Activated CD8-positive, alpha-beta memory T cell treated with anti-CD3 and anti-CD28 coated beads for 36 hours (primary cell): Measurements from ENCODE around the gene ITPR1. TPM values are rescaled to one million over a fixed set of nuclear protein-coding genes. Genes with fewer than 3 reads are reported as not detected.
"Not testable (repeated sequence)": the region's sequence is repeated elsewhere in the genome, so short reads cannot be mapped to it uniquely, and the experiment has no call there.

Experiments
- CTCF ChIA-PET: fragments of 350-600 bp; sonication (Branson Sonifier 250); formaldehyde crosslinking; loops from one replicate; lab custom pipeline; 2021; ENCODE audit warnings: antibody characterized with exemption; lab: Charles Lee
- POLR2A ChIA-PET: fragments of 350-600 bp; sonication (Branson Sonifier 250); formaldehyde crosslinking; loops from one replicate; lab custom pipeline; 2021; ENCODE audit warnings: antibody characterized with exemption; lab: Charles Lee
- total RNA-seq, 2 experiments: library from RNA; stranded (reverse); gene quantifications; one replicate each; pipeline ENCODE4 v1.2.3, GENCODE V29; 2021

ITPR1 gene
- 10 to 100 TPM; 83.2 to 85.1 TPM for total RNA-seq

DNA sequence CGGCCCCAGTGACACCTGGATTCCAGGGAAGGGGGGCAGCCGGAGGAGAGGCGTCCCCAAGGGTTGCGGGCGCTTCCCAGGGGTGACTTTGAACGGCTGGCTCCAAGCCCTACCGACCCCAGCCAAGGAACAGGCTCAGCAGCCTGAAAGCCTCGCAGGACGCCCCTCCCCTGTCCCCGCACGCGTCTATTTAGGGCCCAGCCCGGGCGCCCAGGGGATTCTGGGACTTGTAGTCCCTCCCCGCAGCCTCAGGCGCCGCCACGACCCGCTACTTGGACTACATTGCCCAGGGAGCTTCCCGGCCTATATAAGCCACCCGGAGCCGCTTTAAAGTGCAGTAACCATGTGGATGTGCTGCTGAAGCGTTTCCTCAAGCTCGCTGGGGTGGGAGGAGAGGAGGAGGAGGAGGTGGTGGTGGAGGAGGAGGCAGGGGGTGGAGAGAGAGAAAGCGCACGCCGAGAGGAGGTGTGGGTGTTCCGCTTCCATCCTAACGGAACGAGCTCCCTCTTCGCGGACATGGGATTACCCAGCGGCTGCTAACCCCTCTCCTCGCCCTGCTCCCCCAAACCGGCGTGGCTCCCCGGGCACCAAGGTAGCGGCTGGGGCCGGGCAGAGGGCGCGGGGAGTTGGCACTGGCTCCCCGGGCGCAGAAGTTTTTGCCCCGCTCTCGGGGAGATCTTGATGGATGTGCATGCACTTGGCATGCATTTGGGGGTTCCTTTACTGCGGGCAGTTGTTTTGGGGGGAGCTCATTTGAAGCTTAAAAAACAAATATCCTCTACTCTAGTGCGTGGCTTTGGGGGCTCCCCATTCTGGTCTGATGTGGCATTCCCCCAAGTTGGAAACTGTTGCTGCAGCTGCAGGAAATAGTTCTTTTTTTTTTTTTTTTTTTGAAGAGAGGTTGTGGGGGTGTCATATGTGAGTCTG, at the start of gene ITPR1:
Gene ITPR1 (plus strand): TSS at position 335 of the 927 bp plus-strand sequence. CDS start 23,144 bp downstream, outside the sequence.
- POLR2A ChIA-PET = interaction anchor here (0.5 to 3.2 kb wide), 25 partner anchors 11 to 1392 kb away, joined by 3 to 41 read pairs (median 4); partner anchors contain the start of gene SUMF1
- CTCF ChIA-PET = interaction anchor here (0.6 to 2.5 kb wide), 15 partner anchors 11 to 695 kb away, joined by 3 to 10 read pairs (median 4); no protein-coding TSS in a partner anchor

DNA sequence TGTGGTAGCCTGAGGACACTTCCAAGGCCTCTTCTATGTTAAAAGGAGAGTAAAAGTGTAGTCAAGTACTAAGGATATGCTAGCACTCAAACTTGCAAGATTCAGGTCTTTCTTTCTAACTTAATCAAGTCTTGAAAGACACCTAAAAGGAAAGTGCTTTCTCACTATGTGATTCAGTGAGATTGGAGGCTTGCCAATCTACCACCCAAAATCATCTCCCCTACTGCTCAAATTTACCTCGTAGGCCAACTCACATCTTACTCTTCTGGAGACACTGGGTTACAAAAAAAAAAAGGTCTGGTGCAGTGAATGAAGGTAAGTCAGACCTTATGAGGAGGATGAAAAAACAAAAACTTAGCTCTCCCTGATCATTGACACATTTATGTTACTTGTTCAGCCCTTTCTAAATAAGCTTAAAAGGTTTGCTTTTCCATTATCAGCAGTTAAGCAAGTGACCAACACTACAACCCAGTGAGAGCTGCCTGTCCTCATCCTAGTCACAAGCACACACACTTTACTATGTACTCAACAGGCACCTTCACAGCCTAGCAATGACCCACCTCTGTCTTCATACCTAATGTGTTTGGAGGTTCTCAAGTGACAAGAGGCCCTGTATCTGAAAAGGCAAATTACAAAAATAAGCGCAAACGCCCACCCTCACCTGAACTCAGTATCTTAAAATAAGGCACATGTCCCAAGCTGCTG, 45.7 kb upstream of the ITPR1 start:
- CTCF ChIA-PET = interaction anchor here (0.7 to 1.2 kb wide), 3 partner anchors 86 to 627 kb away, joined by 3 read pairs; no protein-coding TSS in a partner anchor
- POLR2A ChIA-PET = no interaction called here

- CTCF ChIA-PET = interaction anchor here (0.7 to 1.2 kb wide), 2 partner anchors 186 to 627 kb away, joined by 3 read pairs; no protein-coding TSS in a partner anchor
- POLR2A ChIA-PET = no interaction called here
Measured at GRCh38 chr3:4448187-4448586, 45.0 kb upstream of the ITPR1 start.

- CTCF ChIA-PET = no interaction called here
- POLR2A ChIA-PET = no interaction called here
Measured at GRCh38 chr3:4449043-4449805, 43.9 kb upstream of the ITPR1 start.

- ChIA-PET POLR2A (no interaction called here), CTCF (no interaction called here)
Measured at GRCh38 chr3:4454142-4454541, 39.0 kb upstream of the ITPR1 start.

DNA sequence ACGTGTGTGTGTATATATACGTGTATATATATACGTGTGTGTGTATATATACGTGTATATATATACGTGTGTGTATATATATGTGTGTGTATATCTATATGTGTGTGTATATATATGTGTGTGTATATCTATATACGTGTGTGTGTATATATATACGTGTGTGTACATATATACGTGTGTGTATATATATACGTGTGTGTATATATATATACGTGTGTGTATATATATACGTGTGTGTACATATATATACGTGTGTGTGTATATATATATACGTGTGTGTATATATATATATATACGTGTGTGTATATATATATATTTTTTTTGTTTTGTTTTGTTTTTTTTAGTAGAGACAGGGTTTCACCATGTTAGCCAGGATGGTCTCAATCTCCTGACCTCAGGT, 36.4 kb upstream of the ITPR1 start:
- POLR2A ChIA-PET, CTCF ChIA-PET: not testable (repeated sequence)

DNA sequence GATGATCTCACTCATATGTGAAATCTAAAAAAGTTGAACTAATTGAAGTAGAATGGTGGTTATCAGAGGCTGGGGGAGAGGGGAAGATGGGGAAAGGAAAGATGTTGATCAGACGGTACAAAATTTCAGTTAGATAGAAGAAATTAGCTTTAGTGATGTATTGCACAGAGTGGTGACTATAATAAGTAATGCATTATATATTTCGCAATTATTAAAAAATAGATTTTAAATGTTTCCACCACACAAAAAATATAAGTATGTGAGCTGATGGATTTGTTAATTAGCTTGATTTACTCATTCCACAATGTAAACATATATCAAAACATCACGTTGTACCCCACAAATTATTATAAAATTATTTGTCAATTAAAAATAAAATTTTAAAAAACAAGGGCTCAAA, 34.2 kb upstream of the ITPR1 start:
- ChIA-PET CTCF (no interaction called here), POLR2A (no interaction called here)

DNA sequence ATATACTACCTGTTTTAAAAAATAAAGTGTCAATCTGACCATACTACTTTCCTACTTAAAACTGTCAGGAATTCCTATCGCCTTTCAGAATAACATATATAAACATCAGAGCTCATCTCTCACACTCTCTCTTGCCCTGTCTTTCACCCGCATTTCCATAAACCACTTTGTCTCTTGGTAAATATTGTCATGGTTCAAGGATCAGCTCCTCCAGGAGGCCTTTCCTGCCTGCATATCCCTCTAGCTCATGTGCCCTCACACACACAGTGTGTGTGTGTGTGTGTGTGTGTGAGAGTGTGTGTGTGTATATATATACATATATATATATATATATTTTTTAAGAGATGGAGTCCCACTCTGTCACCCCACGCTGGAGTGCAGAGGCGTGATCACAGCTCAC, 32.8 kb upstream of the ITPR1 start:
- ChIA-PET POLR2A (no interaction called here), CTCF (no interaction called here)

DNA sequence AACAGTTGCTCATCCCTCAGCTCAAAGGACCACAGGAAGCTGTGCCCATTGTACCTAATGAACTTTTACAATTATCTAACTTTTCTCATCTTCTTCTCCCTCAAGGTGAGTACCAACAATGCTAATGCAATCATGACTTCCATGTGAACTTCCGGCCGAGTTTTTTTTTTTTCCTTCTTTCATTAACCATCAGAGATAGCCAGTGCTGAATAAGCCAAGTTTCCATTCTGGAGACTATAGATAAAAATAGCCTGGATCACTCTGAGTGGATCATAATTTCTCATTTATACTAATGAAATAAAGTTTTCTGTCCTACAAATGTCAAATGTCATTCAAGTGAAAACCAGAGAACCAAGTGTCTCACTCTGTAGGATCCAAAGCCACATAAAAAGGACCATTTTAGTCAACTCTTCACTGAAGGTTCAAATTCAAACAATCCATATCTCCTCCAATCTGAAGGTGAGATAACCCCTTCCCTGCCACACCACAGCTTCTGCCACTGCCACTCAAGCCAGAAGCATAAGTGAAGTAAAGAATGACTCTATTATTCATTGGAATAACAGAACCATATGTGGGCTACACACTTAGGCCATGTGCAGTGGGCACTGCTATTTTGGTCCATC, 31.6 kb upstream of the ITPR1 start:
- POLR2A ChIA-PET = no interaction called here
- CTCF ChIA-PET = no interaction called here

DNA sequence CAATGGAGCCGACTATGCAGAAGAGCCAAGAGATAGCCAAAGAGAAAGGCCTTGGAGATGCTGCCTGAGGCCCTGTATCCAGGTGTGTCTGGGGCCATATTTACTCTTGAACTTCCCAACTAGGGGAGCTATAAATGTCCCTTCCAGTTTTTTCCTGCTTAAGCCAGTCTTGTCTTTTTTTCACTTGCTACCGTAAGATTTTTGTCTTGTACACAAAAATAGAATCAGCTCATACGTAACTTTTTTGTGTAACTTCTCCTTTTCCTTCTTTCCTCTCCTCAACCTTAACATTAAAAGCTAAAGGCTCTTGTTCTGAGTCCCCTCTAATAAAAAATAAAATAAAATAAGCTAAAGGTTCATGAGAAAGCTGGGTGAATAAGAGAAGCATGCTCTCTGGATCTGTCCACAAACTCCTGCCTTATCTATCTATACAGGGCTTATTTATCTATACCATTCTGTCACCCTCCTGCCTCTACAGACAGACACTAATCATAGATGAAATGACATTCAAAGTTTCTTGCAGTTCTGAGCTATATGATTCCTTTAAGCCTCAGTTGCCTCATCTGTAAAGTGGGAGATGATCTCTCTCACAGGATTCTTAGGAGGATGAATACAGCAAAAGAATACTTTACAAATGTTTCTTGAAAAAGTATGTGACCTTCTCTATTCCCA, 30.6 kb upstream of the ITPR1 start:
- CTCF ChIA-PET = no interaction called here
- POLR2A ChIA-PET = no interaction called here

DNA sequence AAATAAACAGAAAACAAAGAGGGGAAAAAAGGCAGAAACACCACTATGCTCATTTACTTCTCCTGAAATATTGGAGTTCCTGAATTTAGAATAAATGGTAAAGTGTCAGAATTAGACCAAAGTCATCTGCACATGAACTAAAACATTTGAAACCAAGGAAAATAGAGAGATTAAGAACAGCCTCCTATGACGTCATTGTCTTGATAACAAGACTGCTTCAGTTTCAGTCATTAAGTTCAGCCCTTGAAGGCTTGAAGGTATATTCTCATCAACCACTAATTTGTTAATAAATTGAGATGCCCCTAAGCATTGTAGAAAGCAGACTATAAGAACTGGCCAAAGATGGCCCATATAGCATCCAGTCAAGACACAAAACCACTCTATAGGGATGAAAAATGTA, 28.6 kb upstream of the ITPR1 start:
- ChIA-PET POLR2A (no interaction called here), CTCF (interaction anchor here (0.7 kb wide), 1 partner anchor 1653 kb away, joined by 3 read pairs; no protein-coding TSS in a partner anchor)

DNA sequence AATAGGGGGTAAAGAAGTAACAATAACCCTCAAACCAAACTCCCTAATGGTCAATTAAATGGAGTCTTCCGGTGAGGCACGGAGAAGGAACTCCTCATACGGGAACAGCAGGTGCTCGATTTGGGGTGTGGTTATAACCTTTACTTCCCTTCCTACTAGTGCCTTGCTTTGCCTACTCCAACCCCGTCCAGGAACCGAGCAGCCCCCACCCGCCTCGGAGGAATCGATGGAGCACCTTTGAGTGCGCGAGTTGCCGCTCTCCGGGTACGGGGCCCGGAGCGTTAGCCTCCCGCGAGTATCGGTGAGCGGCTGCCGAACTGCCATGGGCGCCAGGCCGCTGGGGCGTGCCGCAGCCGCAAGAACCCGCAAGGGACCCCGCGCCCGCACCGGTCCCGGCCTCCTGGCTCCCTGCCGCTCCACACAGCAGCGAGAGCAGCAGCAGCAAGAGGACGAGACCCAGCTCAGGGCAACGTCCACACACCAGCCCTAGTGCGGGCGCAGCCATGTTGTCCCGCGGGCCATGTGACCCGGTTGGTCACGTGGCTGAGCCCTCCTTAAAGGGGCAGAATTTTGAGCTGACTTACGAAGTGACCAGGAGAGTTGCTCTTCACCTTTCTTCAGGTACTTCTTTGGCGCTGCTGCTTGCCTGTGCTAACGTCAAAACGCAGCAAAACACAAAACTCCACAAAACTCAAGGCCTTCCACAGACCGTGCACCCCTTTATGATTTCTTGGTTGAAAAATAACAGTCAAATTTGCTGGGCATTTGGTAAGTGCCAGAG, 26.2 kb upstream of the ITPR1 start, which contains the start of gene SUMF1:
Gene SUMF1 (minus strand): TSS at position 529 of the 781 bp plus-strand sequence. CDS start 24 bp downstream, at position 505.
- ChIA-PET POLR2A (interaction anchor here (0.6 to 1.1 kb wide), 4 partner anchors 26 to 116 kb away, joined by 4 to 14 read pairs (median 4); partner anchors contain the start of gene ITPR1), CTCF (interaction anchor here (0.6 kb wide), 1 partner anchor 9 kb away, joined by 3 read pairs; no protein-coding TSS in a partner anchor)

DNA sequence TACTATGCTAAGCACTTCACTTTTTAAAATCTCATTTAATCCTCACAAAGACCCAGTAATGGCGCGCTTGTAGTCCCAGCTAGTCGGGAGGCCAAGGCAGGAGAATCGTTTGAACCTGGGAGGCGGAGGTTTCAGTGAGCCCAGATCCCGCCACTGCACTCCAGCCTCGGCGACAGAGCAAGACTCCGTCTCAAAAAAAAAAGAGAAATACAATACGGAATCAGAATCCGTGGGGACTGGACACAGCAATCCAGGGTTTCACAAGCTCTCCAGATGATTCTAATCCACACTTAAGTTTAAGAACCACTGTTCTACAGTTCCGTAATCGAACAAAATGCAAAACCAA, 25.7 kb upstream of the ITPR1 start:
- CTCF ChIA-PET = interaction anchor here (0.6 to 0.7 kb wide), 2 partner anchors 9 to 115 kb away, joined by 3 to 4 read pairs; no protein-coding TSS in a partner anchor
- POLR2A ChIA-PET = interaction anchor here (0.6 to 1.1 kb wide), 4 partner anchors 25 to 116 kb away, joined by 4 to 14 read pairs (median 4); partner anchors contain the start of gene ITPR1

DNA sequence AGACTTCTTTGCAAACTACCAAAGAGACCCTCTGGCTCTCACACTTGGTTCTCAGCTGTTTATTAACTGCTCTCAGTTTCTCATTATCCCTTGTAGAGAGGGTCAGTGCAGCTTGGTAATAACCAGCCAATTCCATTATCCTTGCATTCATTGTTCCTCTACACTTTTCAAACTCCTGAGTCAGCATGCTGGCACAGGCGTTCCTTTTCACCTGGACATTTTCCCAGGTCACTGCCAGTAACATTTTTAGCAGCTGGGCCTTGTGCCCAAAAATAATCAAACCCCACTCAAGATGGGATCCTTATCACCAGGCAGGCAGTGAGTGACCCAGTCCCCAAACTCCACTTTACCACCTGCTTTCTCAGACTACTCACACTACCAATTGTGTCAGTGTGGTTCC, 21.2 kb upstream of the ITPR1 start:
- ChIA-PET POLR2A (no interaction called here), CTCF (no interaction called here)

DNA sequence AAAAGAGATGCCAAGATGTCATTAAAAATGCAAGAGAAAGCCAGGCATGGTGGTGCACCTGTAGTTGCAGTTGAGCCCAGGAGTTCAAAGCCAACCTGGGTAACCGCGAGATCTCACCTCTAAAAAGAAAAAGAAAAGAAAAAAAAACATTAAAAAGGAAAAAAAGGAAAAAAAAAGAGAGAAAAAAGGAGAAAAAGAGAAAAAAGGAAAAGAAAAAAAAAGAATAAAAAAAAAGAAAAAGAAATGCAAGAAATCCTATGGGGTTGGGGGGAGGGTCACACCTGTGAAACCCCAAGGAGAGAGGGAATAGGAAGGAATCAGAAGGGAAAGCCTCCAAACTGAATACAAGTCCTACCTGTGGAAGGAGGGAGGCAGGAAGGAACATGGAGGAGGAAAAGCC, 20.8 kb upstream of the ITPR1 start:
- POLR2A ChIA-PET = no interaction called here
- CTCF ChIA-PET = no interaction called here

- POLR2A ChIA-PET = no interaction called here
- CTCF ChIA-PET = no interaction called here
Measured at GRCh38 chr3:4472766-4473165, 20.4 kb upstream of the ITPR1 start.
